ENCODE results near the gene RPS8. TPM values are rescaled to one million over a fixed set of nuclear protein-coding genes. Genes with fewer than 3 reads are reported as not detected.
"Not testable (repeated sequence)": the region's sequence is repeated elsewhere in the genome, so short reads cannot be mapped to it uniquely, and the experiment has no call there.

RPS8 gene
- polyA plus RNA-seq, 4 donors: 1,153 to 3,026 (median 2,284) TPM

DNA sequence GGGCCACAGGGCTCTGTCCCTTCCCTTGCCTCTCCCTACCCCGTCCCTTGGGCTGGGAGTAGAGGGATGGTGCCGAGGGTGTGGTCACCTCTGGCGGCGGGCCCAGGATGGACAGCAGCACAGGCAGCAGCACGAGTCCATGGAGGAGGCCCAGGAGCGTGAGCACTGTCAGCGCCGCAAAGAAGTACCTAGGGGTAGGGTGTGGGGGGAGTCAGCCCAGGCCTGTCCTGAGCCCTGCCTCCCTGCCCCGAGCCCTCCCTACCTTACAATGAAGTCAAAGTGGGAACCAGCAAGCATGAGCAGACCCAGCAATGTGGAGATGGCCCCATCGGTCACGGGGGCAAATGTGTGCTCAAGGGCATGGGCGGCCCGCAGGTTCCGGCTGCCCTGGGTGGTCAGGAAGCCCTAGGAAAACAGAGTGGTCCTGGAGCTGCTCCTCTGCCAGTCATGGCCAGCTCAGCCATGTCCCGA, 47.7 kb downstream of the RPS8 start:
- peaks cover 0 to 29% (median 0%) of the 10 kb centered on the region in 3 donors for H3K36me3 ChIP-seq (ENCODE audit: control insufficient read depth in 3 of 3, insufficient read depth in 2 of 3, low read depth in 1 of 3, low read length in 3 of 3)
- no peak for FAIRE-seq
- DNase-seq: no peak

DNA sequence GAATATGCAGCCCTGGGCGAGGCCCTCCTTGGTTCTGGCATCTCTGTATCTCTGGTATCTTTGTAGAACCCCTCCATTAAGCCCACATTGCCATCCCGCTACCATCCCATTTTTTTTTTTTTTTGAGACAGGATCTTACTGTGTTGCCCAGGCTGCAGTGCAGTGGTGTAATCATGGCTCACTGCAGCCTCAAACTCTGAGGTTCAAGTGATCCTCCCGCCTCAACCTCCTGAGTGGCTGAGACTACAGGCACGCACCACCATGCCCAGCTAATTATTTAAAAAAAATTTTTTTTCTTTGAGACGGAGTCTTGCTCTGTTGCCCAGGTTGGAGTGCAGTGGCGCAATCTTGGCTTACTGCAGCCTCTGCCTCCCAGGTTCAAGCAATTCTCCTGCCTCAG, 49.1 kb downstream of the RPS8 start:
- 91 to 96% (median 95%) methylated on average over 6 of the region's 6 CpGs for whole genome bisulfite sequencing, 3 donors
- not testable (repeated sequence) for H3K4me3 ChIP-seq (ENCODE audit: low read depth in 1 of 3, low read length in 3 of 3); H3K9me3 ChIP-seq (ENCODE audit: control insufficient read depth in 2 of 2, insufficient read depth in 1 of 2, low read depth in 1 of 2, low read length in 1 of 2); DNase-seq; H3K27me3 ChIP-seq (ENCODE audit: control insufficient read depth in 3 of 3, insufficient read depth in 3 of 3, low read length in 3 of 3); H3K27ac ChIP-seq (ENCODE audit: low read depth in 1 of 3, low read length in 2 of 3); FAIRE-seq
- peaks cover 0 to 37% (median 0%) of the 10 kb centered on the region in 3 donors for H3K36me3 ChIP-seq (ENCODE audit: control insufficient read depth in 3 of 3, insufficient read depth in 2 of 3, low read depth in 1 of 3, low read length in 3 of 3)
- peaks cover 0 to 38% (median 2%) of the 10 kb centered on the region in 3 donors for H3K4me1 ChIP-seq (ENCODE audit: control insufficient read depth in 3 of 3, insufficient read depth in 2 of 3, low read depth in 1 of 3, low read length in 2 of 3)

More for the DNA sequence above, 47.7 kb downstream of the RPS8 start:
- Histone ChIP-seq H3K4me3 (ENCODE audit: low read depth in 1 of 3, low read length in 3 of 3) (no peak overlapping the region), H3K27me3 (ENCODE audit: control insufficient read depth in 3 of 3, insufficient read depth in 3 of 3, low read length in 3 of 3) (no peaks in the 10 kb centered on the region), H3K4me1 (ENCODE audit: control insufficient read depth in 3 of 3, insufficient read depth in 2 of 3, low read depth in 1 of 3, low read length in 2 of 3) (peaks cover 0 to 43% (median 2%) of the 10 kb centered on the region in 3 donors), H3K9me3 (ENCODE audit: control insufficient read depth in 2 of 2, insufficient read depth in 1 of 2, low read depth in 1 of 2, low read length in 1 of 2) (no peaks in the 10 kb centered on the region), H3K27ac (ENCODE audit: low read depth in 1 of 3, low read length in 2 of 3) (no peak overlapping the region)
- 78 to 85% (median 82%) methylated on average over 14 to 15 of the region's 15 CpGs for WGBS, 3 donors

DNA sequence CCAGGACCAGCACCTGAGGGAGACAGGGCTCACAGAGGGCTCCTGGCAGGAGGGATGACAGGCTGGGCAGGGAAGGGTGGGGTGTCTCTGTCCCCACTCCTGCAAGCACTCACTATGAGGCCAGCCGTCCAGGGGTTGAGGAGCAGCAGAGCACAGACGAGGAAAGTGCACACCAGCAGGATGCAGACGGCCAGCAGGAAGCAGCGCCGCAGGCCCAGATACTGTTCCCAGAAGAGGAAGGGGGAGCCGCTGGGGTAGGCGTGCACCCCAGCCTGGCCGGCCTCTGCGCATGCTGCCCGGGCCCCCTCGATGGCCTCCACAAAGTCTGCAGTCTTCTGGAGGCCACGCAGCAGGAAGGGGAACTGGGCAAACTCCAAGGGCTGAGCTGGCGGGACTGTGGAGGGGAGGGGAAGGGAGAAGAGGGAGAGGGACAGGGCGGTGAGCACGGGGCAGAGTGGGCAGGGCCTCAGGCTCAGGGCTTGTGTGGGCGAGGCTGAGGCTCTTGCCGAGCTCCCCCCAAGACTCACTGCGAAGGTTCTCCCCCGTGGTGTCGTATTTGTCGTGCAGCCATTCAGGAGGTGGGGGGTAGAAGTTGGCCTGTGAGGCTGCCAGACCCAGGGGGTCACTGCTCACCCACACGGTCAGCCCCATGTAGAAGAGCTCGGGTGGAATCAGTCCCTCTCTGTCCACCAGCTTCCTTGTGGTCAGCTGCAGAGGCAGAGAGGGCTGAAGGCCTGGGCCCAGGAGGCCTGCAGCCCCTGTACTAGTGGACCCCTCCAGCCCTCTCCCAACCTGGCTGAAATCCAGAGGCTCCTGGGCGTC, 51.2 kb downstream of the RPS8 start:
- Histone ChIP-seq H3K4me3 (ENCODE audit: low read depth in 1 of 3, low read length in 3 of 3) (peak overlapping the region in 1 of 3 donors; percentile 5), H3K27ac (ENCODE audit: low read depth in 1 of 3, low read length in 2 of 3) (peak overlapping the region in 1 of 3 donors; percentile 89), H3K9me3 (ENCODE audit: control insufficient read depth in 2 of 2, insufficient read depth in 1 of 2, low read depth in 1 of 2, low read length in 1 of 2) (no peaks in the 10 kb centered on the region), H3K27me3 (ENCODE audit: control insufficient read depth in 3 of 3, insufficient read depth in 3 of 3, low read length in 3 of 3) (no peaks in the 10 kb centered on the region), H3K36me3 (ENCODE audit: control insufficient read depth in 3 of 3, insufficient read depth in 2 of 3, low read depth in 1 of 3, low read length in 3 of 3) (peaks cover 0 to 42% (median 0%) of the 10 kb centered on the region in 3 donors), H3K4me1 (ENCODE audit: control insufficient read depth in 3 of 3, insufficient read depth in 2 of 3, low read depth in 1 of 3, low read length in 2 of 3) (peaks cover 0 to 32% (median 2%) of the 10 kb centered on the region in 3 donors)
- DNase-seq: peak; percentile 57 to 94
- WGBS, 3 donors: 34 to 45% (median 41%) methylated on average over 18 to 24 of the region's 24 CpGs
- no peak for FAIRE-seq

DNA sequence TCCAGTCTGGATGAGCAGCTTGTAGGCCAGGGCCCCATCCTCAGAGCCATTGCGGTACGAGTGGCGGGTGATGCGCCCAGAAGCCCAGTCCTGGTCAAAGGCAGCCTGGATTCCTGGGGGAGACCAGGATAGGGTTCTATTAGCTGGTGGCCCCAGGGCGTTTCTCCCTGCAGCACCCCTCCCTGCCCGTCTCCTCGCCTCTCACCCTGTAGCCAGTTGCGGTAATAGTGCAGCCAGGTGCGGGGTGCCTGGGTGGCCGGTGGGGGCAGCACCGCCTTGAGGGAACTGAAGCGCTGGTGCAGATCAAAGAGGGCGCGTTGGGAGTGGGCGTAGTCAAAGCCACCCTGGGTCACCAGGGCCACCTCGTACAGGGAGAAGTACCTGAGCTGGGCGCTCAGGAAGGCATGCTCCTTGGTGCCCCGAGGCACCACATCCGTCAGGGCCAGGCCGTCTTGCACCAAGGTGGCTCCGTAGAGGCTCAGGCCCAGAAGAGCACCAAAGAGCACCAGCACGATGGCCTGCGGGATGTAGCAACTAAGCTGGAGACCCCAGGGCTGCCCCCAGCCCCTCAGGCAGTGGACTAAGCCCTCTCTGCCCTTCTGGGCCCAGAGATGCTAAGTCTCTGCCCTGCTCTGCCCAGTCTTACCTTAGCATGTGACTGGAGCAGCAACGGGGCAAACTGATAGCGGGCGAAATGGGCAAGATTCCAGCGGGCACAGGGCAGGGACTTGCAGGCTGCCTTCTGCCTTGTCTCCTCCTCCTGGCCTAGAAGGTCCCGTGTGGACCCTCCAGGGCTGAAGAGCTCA, 52.1 kb downstream of the RPS8 start:
- peaks cover 0 to 47% (median 0%) of the 10 kb centered on the region in 3 donors for H3K36me3 ChIP-seq (ENCODE audit: control insufficient read depth in 3 of 3, insufficient read depth in 2 of 3, low read depth in 1 of 3, low read length in 3 of 3)
- H3K9me3 ChIP-seq (ENCODE audit: control insufficient read depth in 2 of 2, insufficient read depth in 1 of 2, low read depth in 1 of 2, low read length in 1 of 2): no peaks in the 10 kb centered on the region
- H3K4me1 ChIP-seq (ENCODE audit: control insufficient read depth in 3 of 3, insufficient read depth in 2 of 3, low read depth in 1 of 3, low read length in 2 of 3): peaks cover 0 to 36% (median 2%) of the 10 kb centered on the region in 3 donors
- no peak overlapping the region for H3K4me3 ChIP-seq (ENCODE audit: low read depth in 1 of 3, low read length in 3 of 3)
- DNase-seq (peak in 1 of 2 donors; percentile 56), FAIRE-seq (no peak)
- WGBS, 3 donors: 58 to 83% (median 65%) methylated on average over 26 to 28 of the region's 28 CpGs
- peak overlapping the region in 1 of 3 donors; percentile 89 for H3K27ac ChIP-seq (ENCODE audit: low read depth in 1 of 3, low read length in 2 of 3)
- H3K27me3 ChIP-seq (ENCODE audit: control insufficient read depth in 3 of 3, insufficient read depth in 3 of 3, low read length in 3 of 3): no peaks in the 10 kb centered on the region

DNA sequence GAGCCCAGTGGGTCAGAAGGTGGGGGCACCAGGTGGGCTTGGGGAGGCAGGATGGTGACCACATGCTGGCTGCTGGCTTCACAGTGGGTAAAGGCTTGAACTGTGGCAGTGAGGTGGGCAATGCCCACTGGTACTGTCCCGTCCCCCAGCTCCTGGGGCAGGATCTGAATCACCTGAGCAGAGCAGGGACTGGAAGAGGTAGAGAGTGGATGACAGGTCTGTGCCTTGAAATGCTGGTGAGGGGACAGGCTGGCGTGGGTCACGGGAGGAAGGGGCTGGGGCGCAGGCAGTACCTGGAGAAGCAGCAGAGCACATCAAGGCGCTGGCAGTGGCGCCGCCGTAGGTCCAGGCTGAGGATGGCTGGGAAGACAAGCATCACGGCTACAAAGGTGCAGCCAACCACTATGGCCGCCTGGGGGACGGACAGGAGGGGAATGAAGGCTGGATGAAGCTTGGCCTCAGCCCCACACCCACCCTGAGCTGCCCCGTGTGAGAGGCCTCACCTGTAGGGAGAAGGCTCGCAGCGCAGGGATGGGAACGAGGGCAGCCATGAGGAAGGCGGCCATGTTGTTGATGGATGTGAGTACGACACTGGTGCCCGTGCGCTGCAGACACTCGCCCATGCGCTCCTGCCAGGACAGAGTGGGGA, 52.8 kb downstream of the RPS8 start:
- Histone ChIP-seq H3K4me3 (ENCODE audit: low read depth in 1 of 3, low read length in 3 of 3) (no peak overlapping the region), H3K4me1 (ENCODE audit: control insufficient read depth in 3 of 3, insufficient read depth in 2 of 3, low read depth in 1 of 3, low read length in 2 of 3) (peaks cover 0 to 41% (median 2%) of the 10 kb centered on the region in 3 donors), H3K9me3 (ENCODE audit: control insufficient read depth in 2 of 2, insufficient read depth in 1 of 2, low read depth in 1 of 2, low read length in 1 of 2) (no peaks in the 10 kb centered on the region), H3K27ac (ENCODE audit: low read depth in 1 of 3, low read length in 2 of 3) (no peak overlapping the region), H3K36me3 (ENCODE audit: control insufficient read depth in 3 of 3, insufficient read depth in 2 of 3, low read depth in 1 of 3, low read length in 3 of 3) (peaks cover 0 to 43% (median 0%) of the 10 kb centered on the region in 3 donors), H3K27me3 (ENCODE audit: control insufficient read depth in 3 of 3, insufficient read depth in 3 of 3, low read length in 3 of 3) (no peaks in the 10 kb centered on the region)
- WGBS, 3 donors: 92 to 94% (median 92%) methylated on average over 21 of the region's 21 CpGs
- FAIRE-seq (no peak), DNase-seq (no peak)

Other genes with a start within 250 kb of the RPS8 start
- gene TMEM53, start 101.1 kb upstream of the RPS8 start, polyA plus RNA-seq: 10 to 100 TPM; 16.6 to 27.2 (median 22.8) TPM
- 1 to 10 TPM; 2.1 to 6.5 (median 3.4) TPM for gene ARMH1, start 100.8 kb upstream of the RPS8 start, polyA plus RNA-seq
- gene RNU5D-1, start 44.4 kb upstream of the RPS8 start, polyA plus RNA-seq: not detected
- gene KIF2C, start 35.7 kb upstream of the RPS8 start, polyA plus RNA-seq: 10 to 100 TPM in 2 of 4 donors, 1 to 10 TPM in 2; 1.1 to 17.7 (median 6.5) TPM
- 10 to 100 TPM in 2 of 4 donors, 1 to 10 TPM in 2; 7.4 to 33.0 (median 14.8) TPM for gene BEST4, start 12.6 kb downstream of the RPS8 start, polyA plus RNA-seq
- 10 to 100 TPM in 2 of 4 donors, 1 to 10 TPM in 2; 5.4 to 16.7 (median 10.6) TPM for gene PLK3, start 24.8 kb downstream of the RPS8 start, polyA plus RNA-seq
- under 1 TPM in 2 of 4 donors, not detected in 2; 0.46 to 0.75 TPM for gene DYNLT4, start 31.8 kb downstream of the RPS8 start, polyA plus RNA-seq
- gene BTBD19, start 33.0 kb downstream of the RPS8 start, polyA plus RNA-seq: 10 to 100 TPM in 1 of 4 donors, 1 to 10 TPM in 3; 1.1 to 14.7 (median 1.7) TPM
- 1 to 10 TPM in 1 of 4 donors, under 1 TPM in 3; 0.27 to 3.2 (median 0.36) TPM for gene PTCH2, start 67.7 kb downstream of the RPS8 start, polyA plus RNA-seq
- gene EIF2B3, start 211.1 kb downstream of the RPS8 start, polyA plus RNA-seq: 10 to 100 TPM in 2 of 4 donors, 1 to 10 TPM in 2; 5.6 to 19.4 (median 12.5) TPM
- 100 to 1,000 TPM in 2 of 4 donors, 10 to 100 TPM in 2; 54.2 to 148 (median 81.9) TPM for gene HECTD3, start 235.8 kb downstream of the RPS8 start, polyA plus RNA-seq
- gene UROD, start 236.7 kb downstream of the RPS8 start, polyA plus RNA-seq: 10 to 100 TPM; 52.1 to 85.4 (median 73.8) TPM